ENCODE data around the gene SUMF1.
A peak's percentile ranks its signal among the peaks of the same experiment; 100 is the strongest.

Gene SUMF1

DNA sequence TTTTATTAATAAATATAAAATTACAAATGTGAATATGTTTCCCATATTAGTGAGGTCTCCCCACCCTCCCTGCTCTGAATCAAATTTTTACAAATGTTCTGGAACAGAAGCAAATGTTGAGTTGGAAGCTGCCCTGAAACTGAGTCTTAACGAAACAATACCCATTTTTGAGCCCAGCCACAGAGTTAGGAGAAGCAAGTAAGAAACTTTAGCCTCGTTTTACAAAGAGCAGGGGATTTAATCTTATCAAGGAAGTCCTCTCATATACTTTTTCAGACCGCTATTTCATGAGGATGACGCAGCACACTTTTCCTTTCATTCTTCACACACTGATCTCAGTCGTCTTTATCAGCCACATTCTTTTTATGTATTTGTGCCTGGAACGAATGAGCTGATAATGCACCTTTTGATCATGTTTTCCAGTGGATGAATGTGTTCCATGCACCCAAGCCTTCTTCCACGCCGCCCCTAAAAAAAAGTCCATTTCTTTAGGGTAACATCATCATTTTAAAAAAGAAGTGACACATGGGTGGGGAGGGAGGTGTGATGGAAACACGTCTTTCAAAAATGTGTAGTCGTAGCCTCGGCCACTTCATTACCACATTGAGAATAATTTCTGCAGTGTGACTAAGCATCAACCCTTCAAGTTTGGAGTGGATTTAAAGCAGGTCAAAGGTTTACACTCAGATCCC is 115.8 kb downstream of the SUMF1 start:
- Histone ChIP-seq H3K23ac (ENCODE audit: low read depth, low read length, poor library complexity) (no peak overlapping the region), H2BK5ac (ENCODE audit: low read length) (no peak overlapping the region), H4K8ac (ENCODE audit: low read depth, low read length) (no peak overlapping the region), H3K18ac (ENCODE audit: low read length) (no peak overlapping the region), H3K79me1 (ENCODE audit: low read depth, low read length) (no peaks in the 10 kb centered on the region), H3K4me3 (ENCODE audit: low read length in 2 of 2) (no peak overlapping the region), H3K36me3 (replicated peaks in 1 of 2; ENCODE audit: control insufficient read depth in 2 of 2, insufficient read depth in 2 of 2, low read length in 2 of 2) (no peaks in the 10 kb centered on the region), H3K4me2 (ENCODE audit: insufficient read depth, low read length, poor library complexity, severe bottlenecking) (no peak overlapping the region), H3K27me3 (ENCODE audit: control insufficient read depth in 3 of 3, insufficient read depth in 3 of 3, low read depth in 1 of 3, low read length in 3 of 3) (no peaks in the 10 kb centered on the region), H3K4ac (ENCODE audit: low read length) (no peak overlapping the region), H2BK12ac (ENCODE audit: low read length) (no peak overlapping the region), H2AFZ (ENCODE audit: low read length) (no peak overlapping the region), H2BK120ac (ENCODE audit: low read depth, low read length) (no peak overlapping the region), H3K27ac (replicated peaks; ENCODE audit: low read length) (no peak overlapping the region), H4K91ac (ENCODE audit: low read depth, low read length, poor library complexity) (no peak overlapping the region), H2AK5ac (ENCODE audit: low read depth, low read length) (no peak overlapping the region), H3K9me3 (replicated peaks in 1 of 2; ENCODE audit: control insufficient read depth in 2 of 2, insufficient read depth in 1 of 2, low read depth in 1 of 2, low read length in 2 of 2) (no peaks in the 10 kb centered on the region), H3K9ac (ENCODE audit: low read depth, low read length, poor library complexity) (no peak overlapping the region), H2BK15ac (ENCODE audit: low read length) (no peak overlapping the region), H3K4me1 (ENCODE audit: control insufficient read depth in 2 of 2, insufficient read depth in 1 of 2, low read depth in 1 of 2, low read length in 2 of 2) (no peaks in the 10 kb centered on the region), H3K14ac (ENCODE audit: low read length) (no peak overlapping the region)
- WGBS, 2 donors (ENCODE audit: extremely low coverage in 2 of 2, insufficient read length in 2 of 2, insufficient replicate concordance in 1 of 2), result no CpG with 5 or more reads among the region's 11 CpGs
- DNase-seq (ENCODE audit: low spot score), result no peak

DNA sequence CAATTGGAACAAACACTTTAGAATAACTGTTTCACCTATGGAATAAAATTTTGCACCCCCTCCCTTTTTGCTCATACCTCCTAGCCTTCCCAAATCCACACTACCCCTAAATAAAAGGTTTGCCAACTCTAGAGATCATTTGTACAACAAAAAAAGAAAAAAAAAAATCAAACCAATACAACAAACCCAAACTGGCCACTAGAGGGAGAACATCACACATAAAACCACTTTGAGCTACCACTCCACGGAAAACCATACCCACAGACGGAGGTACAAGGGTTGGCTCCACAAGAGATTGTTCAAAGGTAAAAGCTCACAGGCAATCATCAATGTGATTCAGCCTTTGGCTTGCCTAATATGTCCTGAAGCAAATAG is 116.3 kb downstream of the SUMF1 start:
- Histone ChIP-seq H3K9me3 (replicated peaks in 1 of 2; ENCODE audit: control insufficient read depth in 2 of 2, insufficient read depth in 1 of 2, low read depth in 1 of 2, low read length in 2 of 2) (no peaks in the 10 kb centered on the region), H3K36me3 (replicated peaks in 1 of 2; ENCODE audit: control insufficient read depth in 2 of 2, insufficient read depth in 2 of 2, low read length in 2 of 2) (no peaks in the 10 kb centered on the region), H3K4me1 (ENCODE audit: control insufficient read depth in 2 of 2, insufficient read depth in 1 of 2, low read depth in 1 of 2, low read length in 2 of 2) (no peaks in the 10 kb centered on the region), H2AK5ac (ENCODE audit: low read depth, low read length) (no peak overlapping the region), H3K4me2 (ENCODE audit: insufficient read depth, low read length, poor library complexity, severe bottlenecking) (no peak overlapping the region), H2BK120ac (ENCODE audit: low read depth, low read length) (no peak overlapping the region), H3K27ac (replicated peaks; ENCODE audit: low read length) (no peak overlapping the region), H2BK5ac (ENCODE audit: low read length) (no peak overlapping the region), H3K4me3 (ENCODE audit: low read length in 2 of 2) (no peak overlapping the region), H3K27me3 (ENCODE audit: control insufficient read depth in 3 of 3, insufficient read depth in 3 of 3, low read depth in 1 of 3, low read length in 3 of 3) (no peaks in the 10 kb centered on the region), H4K8ac (ENCODE audit: low read depth, low read length) (no peak overlapping the region), H3K9ac (ENCODE audit: low read depth, low read length, poor library complexity) (no peak overlapping the region), H3K14ac (ENCODE audit: low read length) (no peak overlapping the region), H3K4ac (ENCODE audit: low read length) (no peak overlapping the region), H3K23ac (ENCODE audit: low read depth, low read length, poor library complexity) (no peak overlapping the region), H2BK15ac (ENCODE audit: low read length) (no peak overlapping the region), H2BK12ac (ENCODE audit: low read length) (no peak overlapping the region), H2AFZ (ENCODE audit: low read length) (no peak overlapping the region), H3K18ac (ENCODE audit: low read length) (no peak overlapping the region), H4K91ac (ENCODE audit: low read depth, low read length, poor library complexity) (no peak overlapping the region), H3K79me1 (ENCODE audit: low read depth, low read length) (no peaks in the 10 kb centered on the region)
- WGBS, 2 donors (ENCODE audit: extremely low coverage in 2 of 2, insufficient read length in 2 of 2, insufficient replicate concordance in 1 of 2), result no CpG with 5 or more reads among the region's 2 CpGs
- peak; percentile 43 for DNase-seq (ENCODE audit: low spot score)

DNA sequence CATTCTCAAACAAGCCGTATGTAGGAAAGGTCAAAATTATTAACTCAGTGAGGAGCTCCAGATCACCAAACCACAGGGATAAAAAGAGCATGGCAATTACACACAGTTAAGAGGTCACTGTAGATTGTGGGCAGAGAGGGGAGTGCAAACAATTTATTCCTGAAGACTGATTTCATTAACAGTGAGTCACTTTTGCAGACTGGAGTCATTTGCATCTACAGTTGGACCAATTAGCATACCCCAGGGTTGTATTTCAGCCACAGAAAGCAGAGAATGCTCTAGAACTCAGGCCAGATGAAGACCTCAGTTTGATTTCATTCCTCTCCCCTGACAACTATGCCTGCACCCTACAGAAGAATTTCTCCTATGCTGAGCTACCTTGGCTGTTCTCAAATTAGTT is 123.8 kb downstream of the SUMF1 start:
- Histone ChIP-seq H3K79me1 (ENCODE audit: low read depth, low read length) (no peaks in the 10 kb centered on the region), H3K9me3 (replicated peaks in 1 of 2; ENCODE audit: control insufficient read depth in 2 of 2, insufficient read depth in 1 of 2, low read depth in 1 of 2, low read length in 2 of 2) (peaks cover 0 to 2% of the 10 kb centered on the region in 2 donors), H3K14ac (ENCODE audit: low read length) (no peak overlapping the region), H2AK5ac (ENCODE audit: low read depth, low read length) (no peak overlapping the region), H3K4me2 (ENCODE audit: insufficient read depth, low read length, poor library complexity, severe bottlenecking) (no peak overlapping the region), H2AFZ (ENCODE audit: low read length) (no peak overlapping the region), H2BK120ac (ENCODE audit: low read depth, low read length) (no peak overlapping the region), H3K23ac (ENCODE audit: low read depth, low read length, poor library complexity) (no peak overlapping the region), H4K91ac (ENCODE audit: low read depth, low read length, poor library complexity) (no peak overlapping the region), H4K8ac (ENCODE audit: low read depth, low read length) (no peak overlapping the region), H3K4ac (ENCODE audit: low read length) (no peak overlapping the region), H3K18ac (ENCODE audit: low read length) (no peak overlapping the region), H3K27ac (replicated peaks; ENCODE audit: low read length) (no peak overlapping the region), H3K36me3 (replicated peaks in 1 of 2; ENCODE audit: control insufficient read depth in 2 of 2, insufficient read depth in 2 of 2, low read length in 2 of 2) (no peaks in the 10 kb centered on the region), H2BK5ac (ENCODE audit: low read length) (no peak overlapping the region), H2BK15ac (ENCODE audit: low read length) (no peak overlapping the region), H3K4me1 (ENCODE audit: control insufficient read depth in 2 of 2, insufficient read depth in 1 of 2, low read depth in 1 of 2, low read length in 2 of 2) (peaks cover 2 to 4% of the 10 kb centered on the region in 2 donors), H3K9ac (ENCODE audit: low read depth, low read length, poor library complexity) (no peak overlapping the region), H2BK12ac (ENCODE audit: low read length) (no peak overlapping the region), H3K27me3 (ENCODE audit: control insufficient read depth in 3 of 3, insufficient read depth in 3 of 3, low read depth in 1 of 3, low read length in 3 of 3) (no peaks in the 10 kb centered on the region), H3K4me3 (ENCODE audit: low read length in 2 of 2) (no peak overlapping the region)
- no peak for DNase-seq (ENCODE audit: low spot score)
- WGBS, 2 donors (ENCODE audit: extremely low coverage in 2 of 2, insufficient read length in 2 of 2, insufficient replicate concordance in 1 of 2), result no CpG with 5 or more reads among the region's 1 CpG

DNA sequence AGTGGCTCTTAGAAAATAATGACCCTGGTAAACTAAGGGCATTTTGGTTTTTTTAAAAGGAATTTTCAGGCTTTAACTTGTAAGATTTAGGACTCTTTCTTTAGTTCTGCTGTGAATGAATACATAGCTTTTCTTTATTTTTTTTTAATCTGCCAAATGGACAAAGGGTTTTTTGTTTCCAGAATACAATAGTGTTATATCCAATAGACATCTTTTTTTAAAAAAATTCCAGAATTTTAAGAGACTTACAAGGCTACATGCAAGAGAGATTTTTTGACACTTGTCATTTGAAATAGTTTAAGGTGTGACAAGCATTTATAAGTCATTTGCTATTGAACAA is 125.8 kb downstream of the SUMF1 start:
- Histone ChIP-seq H4K8ac (ENCODE audit: low read depth, low read length) (no peak overlapping the region), H3K27me3 (ENCODE audit: control insufficient read depth in 3 of 3, insufficient read depth in 3 of 3, low read depth in 1 of 3, low read length in 3 of 3) (no peaks in the 10 kb centered on the region), H3K4ac (ENCODE audit: low read length) (no peak overlapping the region), H3K79me1 (ENCODE audit: low read depth, low read length) (no peaks in the 10 kb centered on the region), H2BK120ac (ENCODE audit: low read depth, low read length) (no peak overlapping the region), H2AFZ (ENCODE audit: low read length) (no peak overlapping the region), H2AK5ac (ENCODE audit: low read depth, low read length) (no peak overlapping the region), H3K23ac (ENCODE audit: low read depth, low read length, poor library complexity) (no peak overlapping the region), H3K4me3 (ENCODE audit: low read length in 2 of 2) (no peak overlapping the region), H3K18ac (ENCODE audit: low read length) (no peak overlapping the region), H3K14ac (ENCODE audit: low read length) (no peak overlapping the region), H3K9ac (ENCODE audit: low read depth, low read length, poor library complexity) (no peak overlapping the region), H2BK12ac (ENCODE audit: low read length) (no peak overlapping the region), H2BK5ac (ENCODE audit: low read length) (no peak overlapping the region), H3K9me3 (replicated peaks in 1 of 2; ENCODE audit: control insufficient read depth in 2 of 2, insufficient read depth in 1 of 2, low read depth in 1 of 2, low read length in 2 of 2) (peaks cover 0 to 2% of the 10 kb centered on the region in 2 donors), H3K27ac (replicated peaks; ENCODE audit: low read length) (no peak overlapping the region), H3K4me2 (ENCODE audit: insufficient read depth, low read length, poor library complexity, severe bottlenecking) (no peak overlapping the region), H4K91ac (ENCODE audit: low read depth, low read length, poor library complexity) (no peak overlapping the region), H3K36me3 (replicated peaks in 1 of 2; ENCODE audit: control insufficient read depth in 2 of 2, insufficient read depth in 2 of 2, low read length in 2 of 2) (no peaks in the 10 kb centered on the region), H3K4me1 (ENCODE audit: control insufficient read depth in 2 of 2, insufficient read depth in 1 of 2, low read depth in 1 of 2, low read length in 2 of 2) (peaks cover 2 to 4% of the 10 kb centered on the region in 2 donors), H2BK15ac (ENCODE audit: low read length) (no peak overlapping the region)
- DNase-seq (ENCODE audit: low spot score), result no peak

Measured in neuronal stem cell (in vitro differentiated cells).